HEK293T (cell line): ENCODE data around the gene NOX3.

ENCODE experiments used
- CTCF ChIA-PET: fragments of 350-600 bp; formaldehyde crosslinking; extraction: SDS; loops from one replicate; lab custom pipeline; 2021; ENCODE audit warnings: antibody characterized with exemption, inconsistent platforms; lab: Yijun Ruan, JAX
- POLR2A ChIA-PET: fragments of 350-600 bp; formaldehyde crosslinking; extraction: SDS; loops from one replicate; lab custom pipeline; 2020; ENCODE audit warnings: antibody characterized with exemption, inconsistent platforms; lab: Yijun Ruan, JAX
- DNase-seq: peaks from one replicate; pipeline ENCODE4 v3.0.0; 2012; ENCODE audit warnings: mixed read lengths; ENCODE audit errors: extremely low spot score
- ARNT ChIP-seq: fragments of 450-650 bp; IDR thresholded peaks from 2 replicates; pipeline ENCODE4 v1.6.1; 2017; ENCODE audit warnings: mild to moderate bottlenecking
- BHLHE40 ChIP-seq: fragments of 450-650 bp; IDR thresholded peaks from 2 replicates; pipeline ENCODE4 v1.6.1; 2016; ENCODE audit warnings: mild to moderate bottlenecking, moderate library complexity, borderline replicate concordance
- CTBP1 ChIP-seq: fragments of 450-650 bp; IDR thresholded peaks from 2 replicates; pipeline ENCODE4 v1.6.1; 2016; ENCODE audit warnings: borderline replicate concordance
- ELF4 ChIP-seq: fragments of 450-650 bp; IDR thresholded peaks from 2 replicates; pipeline ENCODE4 v1.6.1; 2017; ENCODE audit warnings: antibody characterized with exemption
- FOXA1 ChIP-seq: fragments of 450-650 bp; IDR thresholded peaks from 2 replicates; pipeline ENCODE4 v1.6.1; 2016; ENCODE audit warnings: mild to moderate bottlenecking
- FOXK2 ChIP-seq: fragments of 450-650 bp; IDR thresholded peaks from 2 replicates; pipeline ENCODE4 v1.6.1; 2016; ENCODE audit warnings: mild to moderate bottlenecking
- FOXM1 ChIP-seq: fragments of 450-650 bp; IDR thresholded peaks from 2 replicates; pipeline ENCODE4 v1.6.1; 2017; ENCODE audit warnings: mild to moderate bottlenecking, borderline replicate concordance
- HDGF ChIP-seq: fragments of 450-650 bp; IDR thresholded peaks from 2 replicates; pipeline ENCODE4 v1.6.1; 2017; ENCODE audit warnings: antibody characterized with exemption, borderline replicate concordance
- L3MBTL2 ChIP-seq: fragments of 450-650 bp; conservative IDR thresholded peaks from 2 replicates; pipeline ENCODE4 v1.6.1; 2016; ENCODE audit warnings: mild to moderate bottlenecking
- LEF1 ChIP-seq: fragments of 450-650 bp; IDR thresholded peaks from 2 replicates; pipeline ENCODE4 v1.6.1; 2017; ENCODE audit warnings: mild to moderate bottlenecking, borderline replicate concordance
- NFRKB ChIP-seq: fragments of 450-650 bp; IDR thresholded peaks from 2 replicates; pipeline ENCODE4 v1.6.1; 2016; ENCODE audit warnings: mild to moderate bottlenecking, moderate library complexity
- SP1 ChIP-seq: fragments of 450-650 bp; IDR thresholded peaks from 2 replicates; pipeline ENCODE4 v1.6.1; 2017
- SUZ12 ChIP-seq: fragments of 450-650 bp; IDR thresholded peaks from 2 replicates; pipeline ENCODE4 v1.6.1; 2016; ENCODE audit warnings: mild to moderate bottlenecking
- TARDBP ChIP-seq: fragments of 450-650 bp; IDR thresholded peaks from 2 replicates; pipeline ENCODE4 v1.6.1; 2016
- ZNF384 ChIP-seq: fragments of 450-650 bp; IDR thresholded peaks from 2 replicates; pipeline ENCODE4 v1.6.1; 2016
- TF ChIP-seq, protein P1 (sequence below): fragments of 450-650 bp; IDR thresholded peaks from 2 replicates; pipeline ENCODE4 v1.6.1; 2016

The NOX3 gene

GRCh38 chr6:155424181-155424580 lies 31.5 kb downstream of the NOX3 start:
- no peak for TF ChIP-seq FOXK2
- no peak for TF ChIP-seq SUZ12
- TF ChIP-seq HDGF = no peak
- TF ChIP-seq LEF1 = no peak
- no peak for TF ChIP-seq L3MBTL2
- no peak for TF ChIP-seq NFRKB
- TF ChIP-seq FOXM1 = no peak
- no peak for TF ChIP-seq ELF4
- TF ChIP-seq BHLHE40 = no peak
- no peak for TF ChIP-seq FOXA1
- TF ChIP-seq ZNF384 = no peak
- TF ChIP-seq TARDBP = no peak
- TF ChIP-seq ARNT = no peak
- TF ChIP-seq CTBP1 = no peak
- TF ChIP-seq, protein P1, sequence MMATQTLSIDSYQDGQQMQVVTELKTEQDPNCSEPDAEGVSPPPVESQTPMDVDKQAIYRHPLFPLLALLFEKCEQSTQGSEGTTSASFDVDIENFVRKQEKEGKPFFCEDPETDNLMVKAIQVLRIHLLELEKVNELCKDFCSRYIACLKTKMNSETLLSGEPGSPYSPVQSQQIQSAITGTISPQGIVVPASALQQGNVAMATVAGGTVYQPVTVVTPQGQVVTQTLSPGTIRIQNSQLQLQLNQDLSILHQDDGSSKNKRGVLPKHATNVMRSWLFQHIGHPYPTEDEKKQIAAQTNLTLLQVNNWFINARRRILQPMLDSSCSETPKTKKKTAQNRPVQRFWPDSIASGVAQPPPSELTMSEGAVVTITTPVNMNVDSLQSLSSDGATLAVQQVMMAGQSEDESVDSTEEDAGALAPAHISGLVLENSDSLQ = no peak
- TF ChIP-seq SP1 = no peak
- DNase-seq = no peak
- POLR2A ChIA-PET = no interaction called here
- CTCF ChIA-PET = interaction anchor here (0.6 kb wide), 1 partner anchor 24 kb away, joined by 3 read pairs; no protein-coding TSS in a partner anchor

DNA sequence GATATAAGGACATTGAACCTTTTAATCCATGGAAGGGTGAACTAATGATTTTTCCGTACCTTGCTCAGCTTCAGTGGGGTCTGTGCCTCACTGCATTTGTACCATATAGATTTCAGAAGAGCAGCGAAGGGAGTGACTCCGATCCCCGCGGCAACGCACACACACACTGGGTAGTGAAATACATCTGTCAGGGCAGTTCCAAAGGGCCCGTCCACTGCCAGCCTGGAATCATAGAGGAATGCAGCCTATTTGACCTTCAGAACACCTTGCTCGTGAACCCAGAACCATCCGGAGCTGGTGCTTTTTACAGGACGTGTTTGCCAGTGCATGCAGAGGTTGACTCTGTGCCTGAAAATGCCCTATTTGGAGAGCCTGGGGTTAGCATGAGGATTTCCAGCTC lies 33.0 kb downstream of the NOX3 start:
- ChIA-PET POLR2A (no interaction called here), CTCF (no interaction called here)
- TF ChIP-seq NFRKB = no peak
- no peak for TF ChIP-seq ELF4
- TF ChIP-seq, protein P1 = no peak
- no peak for TF ChIP-seq LEF1
- TF ChIP-seq TARDBP = no peak
- no peak for TF ChIP-seq SP1
- TF ChIP-seq FOXK2 = no peak
- no peak for TF ChIP-seq FOXM1
- TF ChIP-seq FOXA1 = no peak
- no peak for TF ChIP-seq CTBP1
- no peak for TF ChIP-seq SUZ12
- no peak for TF ChIP-seq BHLHE40
- no peak for TF ChIP-seq ZNF384
- TF ChIP-seq HDGF = no peak
- TF ChIP-seq ARNT = no peak
- no peak for TF ChIP-seq L3MBTL2
- no peak for DNase-seq

GRCh38 chr6:155420492-155420891 lies 35.1 kb downstream of the NOX3 start:
- TF ChIP-seq L3MBTL2 (no peak), FOXM1 (no peak), SUZ12 (no peak), FOXA1 (no peak), SP1 (no peak), ELF4 (no peak), TARDBP (no peak), ZNF384 (no peak), ARNT (no peak), HDGF (no peak), BHLHE40 (no peak), NFRKB (no peak), CTBP1 (no peak), FOXK2 (no peak)
- TF ChIP-seq, protein P1 = no peak
- ChIA-PET POLR2A (no interaction called here), CTCF (no interaction called here)

GRCh38 chr6:155419161-155419560 lies 36.5 kb downstream of the NOX3 start:
- TF ChIP-seq ARNT = no peak
- no peak for TF ChIP-seq CTBP1
- POLR2A ChIA-PET = interaction anchor here (0.6 kb wide), 1 partner anchor 32 kb away, joined by 3 read pairs; no protein-coding TSS in a partner anchor

More at GRCh38 chr6:155420492-155420891, 35.1 kb downstream of the NOX3 start:
- DNase-seq = no peak

DNA sequence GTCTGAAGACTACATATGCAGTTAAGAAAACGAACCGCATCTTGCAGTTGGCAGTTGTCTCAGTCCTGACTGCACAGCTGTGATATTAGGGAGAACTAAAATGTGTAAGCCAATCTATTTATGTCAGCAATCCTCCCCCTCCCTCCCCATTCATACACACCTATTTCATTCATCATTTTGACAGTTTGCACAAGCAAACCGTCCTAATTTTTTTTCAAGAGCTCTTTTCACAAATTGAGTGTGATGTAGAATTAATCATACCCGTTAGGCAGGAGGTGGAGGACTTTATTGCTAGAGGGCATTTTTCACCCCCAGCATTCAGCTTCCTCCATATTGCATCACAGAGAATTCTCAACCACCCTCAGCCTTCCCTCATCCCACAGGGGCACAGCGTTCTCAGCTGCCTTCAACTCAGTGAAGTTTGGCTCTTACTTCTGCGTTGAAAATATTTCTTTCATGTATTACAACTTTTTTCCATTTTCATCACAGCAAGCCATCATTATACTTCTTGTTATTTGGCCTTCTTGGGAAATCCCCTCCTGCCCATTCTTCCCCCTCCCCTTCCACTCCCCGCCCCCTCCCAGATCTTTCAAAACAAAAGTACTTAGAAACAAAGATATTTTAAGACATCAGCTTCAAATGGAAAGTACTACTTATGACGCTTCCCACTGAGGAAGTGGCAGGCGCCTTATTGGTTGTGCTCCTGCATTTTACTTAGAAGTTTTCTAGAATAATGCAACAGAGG lies 37.5 kb downstream of the NOX3 start:
- TF ChIP-seq FOXK2 (no peak), TARDBP (no peak), SUZ12 (no peak), ARNT (no peak), ZNF384 (no peak), FOXM1 (no peak)
- CTCF ChIA-PET = interaction anchor here (0.6 kb wide), 1 partner anchor 1870 kb away, joined by 3 read pairs; no protein-coding TSS in a partner anchor
- POLR2A ChIA-PET = interaction anchor here (0.6 to 1.0 kb wide), 2 partner anchors 8 to 808 kb away, joined by 3 to 4 read pairs; no protein-coding TSS in a partner anchor
- no peak for DNase-seq

More at GRCh38 chr6:155419161-155419560, 36.5 kb downstream of the NOX3 start:
- CTCF ChIA-PET = no interaction called here
- no peak for DNase-seq

DNA sequence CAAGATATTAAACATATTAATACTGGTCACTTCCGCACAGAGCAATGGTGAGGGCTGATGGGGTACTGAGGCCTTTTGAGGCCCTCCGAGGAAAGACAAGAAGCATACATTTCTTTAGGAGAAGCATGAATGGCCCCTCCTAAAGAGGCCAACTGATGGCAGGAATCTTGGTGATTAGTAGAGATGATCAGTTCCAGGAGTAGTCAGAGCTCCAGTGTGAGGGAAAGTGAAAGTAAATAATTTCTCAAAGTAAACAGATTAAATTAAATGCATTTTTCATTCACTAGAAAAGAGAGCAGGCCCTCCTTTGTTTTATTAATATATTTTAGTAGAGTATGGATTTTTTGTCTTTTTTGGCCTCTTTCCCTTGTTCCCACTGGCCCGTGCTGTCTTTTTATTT lies 38.2 kb downstream of the NOX3 start:
- POLR2A ChIA-PET = interaction anchor here (1.0 kb wide), 1 partner anchor 9 kb away, joined by 4 read pairs; no protein-coding TSS in a partner anchor
- TF ChIP-seq LEF1 = no peak
- no peak for TF ChIP-seq FOXA1
- TF ChIP-seq SP1 = no peak
- no peak for TF ChIP-seq HDGF
- no peak for TF ChIP-seq CTBP1
- no peak for TF ChIP-seq TARDBP
- TF ChIP-seq ZNF384 = no peak
- TF ChIP-seq, protein P1 = no peak
- CTCF ChIA-PET = interaction anchor here (0.6 kb wide), 1 partner anchor 1871 kb away, joined by 3 read pairs; no protein-coding TSS in a partner anchor

More for the DNA sequence above, 38.2 kb downstream of the NOX3 start:
- no peak for DNase-seq
